GM19463 (cell line): ENCODE data around the gene FKBP4.

ENCODE experiments used
- ATAC-seq: cut with Tn5 transposase; IDR thresholded peaks from one replicate; pipeline ENCODE4 v1.9.1; 2021; ENCODE audit warnings: mild to moderate bottlenecking, moderate library complexity; ENCODE audit not compliant: unreplicated experiment

FKBP4 gene

GRCh38 chr12:2779281-2779680 is 15.5 kb upstream of the FKBP4 start:
- no peak for ATAC-seq

GRCh38 chr12:2783936-2784600 is 10.7 kb upstream of the FKBP4 start:
- no peak for ATAC-seq

- no peak for ATAC-seq
These were observed 9.8 kb upstream of the FKBP4 start for GRCh38 chr12:2785017-2785416.

- no peak for ATAC-seq
These were observed 3.7 kb upstream of the FKBP4 start for GRCh38 chr12:2791089-2791488.

GRCh38 chr12:2792671-2793500 is 1.9 kb upstream of the FKBP4 start:
- no peak for ATAC-seq

GRCh38 chr12:2793561-2793960 is 1.2 kb upstream of the FKBP4 start:
- ATAC-seq: no peak

- no peak for ATAC-seq
These were observed 507 bp upstream of the FKBP4 start for GRCh38 chr12:2794191-2794735.

GRCh38 chr12:2795291-2796186 is 769 bp downstream of the FKBP4 start:
- ATAC-seq: peak; percentile 69

GRCh38 chr12:2796187-2796666 is 1.5 kb downstream of the FKBP4 start:
- no peak for ATAC-seq

- no peak for ATAC-seq
These were observed 3.1 kb downstream of the FKBP4 start for GRCh38 chr12:2797721-2798418.

GRCh38 chr12:2800046-2800570 is 5.3 kb downstream of the FKBP4 start:
- ATAC-seq: no peak

- no peak for ATAC-seq
These were observed 6.4 kb downstream of the FKBP4 start for GRCh38 chr12:2801044-2801783.

GRCh38 chr12:2803635-2804392 is 9.0 kb downstream of the FKBP4 start:
- ATAC-seq: no peak

GRCh38 chr12:2804393-2805142 is 9.8 kb downstream of the FKBP4 start:
- ATAC-seq: no peak

GRCh38 chr12:2805143-2805520 is 10.4 kb downstream of the FKBP4 start:
- no peak for ATAC-seq

GRCh38 chr12:2806700-2807099 is 11.9 kb downstream of the FKBP4 start:
- ATAC-seq: no peak

GRCh38 chr12:2811801-2812200 is 17.0 kb downstream of the FKBP4 start:
- no peak for ATAC-seq
